ENCODE measurements around the gene SETBP1.

SETBP1 gene

DNA sequence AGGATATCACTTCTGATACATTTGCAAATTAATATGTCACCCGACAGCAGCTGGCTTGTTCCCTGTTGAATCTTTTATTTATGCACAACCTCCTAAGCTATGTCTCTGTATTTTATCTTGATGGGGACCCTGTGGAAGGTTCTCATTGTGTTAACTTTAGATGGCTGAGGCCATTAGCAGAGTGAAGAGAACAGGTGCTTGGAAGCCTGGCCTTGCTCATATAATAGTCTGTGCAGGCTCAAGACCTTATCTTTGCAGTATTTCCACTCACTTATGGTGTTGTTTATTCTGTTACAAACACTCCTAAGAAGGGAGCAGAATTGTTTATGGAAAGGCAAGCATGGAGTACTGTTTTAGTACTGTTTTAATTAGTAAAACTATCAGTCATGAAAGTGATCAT is 107.6 kb downstream of the SETBP1 start:
- Histone ChIP-seq H3K4me3 (ENCODE audit: low read length) (no peak overlapping the region), H3K27ac (ENCODE audit: low read length) (no peak overlapping the region), H3K36me3 (ENCODE audit: control insufficient read depth, low read depth, low read length) (no peaks in the 10 kb centered on the region), H3K9me3 (ENCODE audit: control insufficient read depth, low read depth, low read length) (no peaks in the 10 kb centered on the region), H3K9ac (ENCODE audit: low read length) (no peak overlapping the region), H3K27me3 (ENCODE audit: control insufficient read depth, insufficient read depth, low read length) (no peaks in the 10 kb centered on the region), H3K4me1 (ENCODE audit: control insufficient read depth, low read depth, low read length) (peaks cover 3% of the 10 kb centered on the region)

DNA sequence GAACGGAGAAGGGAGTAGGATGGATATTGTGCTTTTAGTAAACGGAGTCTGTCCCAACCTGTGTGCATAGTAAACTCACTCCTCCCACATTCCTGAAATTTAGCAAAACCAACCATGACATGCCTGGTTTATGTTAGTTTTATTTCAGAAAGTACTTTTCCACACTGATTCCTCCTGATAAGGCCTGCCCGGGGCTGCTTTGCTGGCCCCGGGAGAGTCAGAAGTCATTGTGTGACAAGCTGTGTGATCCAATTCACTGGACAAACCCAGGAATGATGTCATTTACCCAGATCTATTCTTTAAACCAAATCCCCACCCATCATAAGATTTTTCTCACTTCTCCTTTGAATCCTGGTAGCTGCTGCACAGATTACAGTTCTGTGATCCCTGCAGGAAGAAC is 109.0 kb downstream of the SETBP1 start:
- H3K9ac ChIP-seq (ENCODE audit: low read length), result no peak overlapping the region
- H3K4me1 ChIP-seq (ENCODE audit: control insufficient read depth, low read depth, low read length), result peaks cover 3% of the 10 kb centered on the region
- H3K27ac ChIP-seq (ENCODE audit: low read length), result no peak overlapping the region
- H3K36me3 ChIP-seq (ENCODE audit: control insufficient read depth, low read depth, low read length), result no peaks in the 10 kb centered on the region
- H3K27me3 ChIP-seq (ENCODE audit: control insufficient read depth, insufficient read depth, low read length), result no peaks in the 10 kb centered on the region
- H3K9me3 ChIP-seq (ENCODE audit: control insufficient read depth, low read depth, low read length), result no peaks in the 10 kb centered on the region
- no peak overlapping the region for H3K4me3 ChIP-seq (ENCODE audit: low read length)

DNA sequence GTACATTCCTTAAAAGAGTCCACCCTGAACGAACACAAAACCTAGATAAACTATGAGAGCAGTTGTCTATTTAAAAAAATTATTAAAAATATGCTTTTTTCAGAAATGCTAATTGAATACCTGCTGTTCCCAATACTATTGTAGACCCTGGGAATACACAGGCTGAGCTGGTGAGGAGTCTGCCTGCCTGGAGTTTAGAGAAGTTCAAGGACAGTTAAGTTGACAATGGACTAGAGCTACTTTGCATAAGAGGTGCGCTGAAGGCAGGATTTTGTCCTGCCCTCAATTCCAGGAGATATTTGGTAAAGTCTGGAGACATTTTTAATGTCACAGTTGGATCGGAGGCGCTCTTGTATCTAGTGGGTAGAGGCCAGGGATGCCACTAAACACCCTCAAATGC is 110.2 kb downstream of the SETBP1 start:
- H3K27me3 ChIP-seq (ENCODE audit: control insufficient read depth, insufficient read depth, low read length), result no peaks in the 10 kb centered on the region

DNA sequence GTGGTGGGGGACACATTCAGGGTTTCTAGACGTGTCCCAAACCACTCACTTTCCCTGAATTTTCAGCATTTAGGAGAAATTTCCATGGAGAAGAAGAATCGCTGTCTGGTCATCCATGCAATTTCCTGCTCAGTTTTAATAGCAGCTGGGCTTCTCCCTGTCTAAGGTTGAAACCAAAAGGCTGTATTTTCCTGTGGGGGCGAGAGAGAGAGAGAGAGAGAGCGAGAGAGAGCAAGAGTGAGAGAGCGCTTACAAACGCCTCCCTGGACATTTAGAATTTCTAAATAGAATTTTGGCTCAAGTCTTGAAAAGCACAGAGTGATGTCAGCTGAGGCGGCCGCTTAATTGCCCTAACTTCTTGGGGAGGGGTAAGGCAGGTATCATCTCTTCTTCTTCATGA is 110.8 kb downstream of the SETBP1 start:
- Histone ChIP-seq H3K4me1 (ENCODE audit: control insufficient read depth, low read depth, low read length) (peaks cover 3% of the 10 kb centered on the region), H3K27ac (ENCODE audit: low read length) (no peak overlapping the region), H3K4me3 (ENCODE audit: low read length) (no peak overlapping the region), H3K9me3 (ENCODE audit: control insufficient read depth, low read depth, low read length) (no peaks in the 10 kb centered on the region), H3K27me3 (ENCODE audit: control insufficient read depth, insufficient read depth, low read length) (no peaks in the 10 kb centered on the region), H3K9ac (ENCODE audit: low read length) (no peak overlapping the region), H3K36me3 (ENCODE audit: control insufficient read depth, low read depth, low read length) (no peaks in the 10 kb centered on the region)

More for the DNA sequence above, 110.2 kb downstream of the SETBP1 start:
- Histone ChIP-seq H3K4me3 (ENCODE audit: low read length) (no peak overlapping the region), H3K9me3 (ENCODE audit: control insufficient read depth, low read depth, low read length) (no peaks in the 10 kb centered on the region), H3K27ac (ENCODE audit: low read length) (no peak overlapping the region), H3K36me3 (ENCODE audit: control insufficient read depth, low read depth, low read length) (no peaks in the 10 kb centered on the region), H3K4me1 (ENCODE audit: control insufficient read depth, low read depth, low read length) (peaks cover 3% of the 10 kb centered on the region), H3K9ac (ENCODE audit: low read length) (no peak overlapping the region)

DNA sequence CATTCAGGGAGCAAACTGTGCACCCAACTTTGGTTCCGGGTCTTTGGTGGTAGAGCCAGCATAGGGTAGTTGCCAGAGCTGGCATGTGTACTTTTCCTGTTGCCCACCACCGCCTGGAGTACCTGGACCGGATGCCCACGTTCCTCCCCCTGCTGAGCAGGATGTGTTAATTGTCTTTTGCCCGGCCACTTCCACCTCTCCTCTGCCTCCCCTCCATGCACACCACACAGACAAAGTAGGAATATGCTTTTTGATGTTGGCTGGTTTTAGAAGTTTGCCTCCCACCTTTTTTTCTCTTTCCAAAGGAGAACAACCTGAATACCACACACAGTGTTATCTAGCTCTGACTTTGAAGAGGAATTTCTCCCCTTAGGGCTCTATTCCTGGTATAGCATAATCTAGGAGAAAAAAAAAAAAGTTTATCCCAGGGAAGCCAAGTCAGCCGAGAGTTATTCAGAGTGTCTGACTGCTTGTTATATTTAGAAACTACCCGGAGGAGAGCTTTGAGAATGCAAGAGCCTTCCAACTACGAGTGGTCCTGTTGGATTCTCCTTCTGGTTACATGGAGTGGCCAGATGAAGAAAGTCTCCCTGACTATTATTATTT is 111.9 kb downstream of the SETBP1 start:
- Histone ChIP-seq H3K27ac (ENCODE audit: low read length) (no peak overlapping the region), H3K4me3 (ENCODE audit: low read length) (no peak overlapping the region), H3K4me1 (ENCODE audit: control insufficient read depth, low read depth, low read length) (peaks cover 3% of the 10 kb centered on the region), H3K27me3 (ENCODE audit: control insufficient read depth, insufficient read depth, low read length) (no peaks in the 10 kb centered on the region), H3K36me3 (ENCODE audit: control insufficient read depth, low read depth, low read length) (no peaks in the 10 kb centered on the region), H3K9ac (ENCODE audit: low read length) (no peak overlapping the region), H3K9me3 (ENCODE audit: control insufficient read depth, low read depth, low read length) (no peaks in the 10 kb centered on the region)

DNA sequence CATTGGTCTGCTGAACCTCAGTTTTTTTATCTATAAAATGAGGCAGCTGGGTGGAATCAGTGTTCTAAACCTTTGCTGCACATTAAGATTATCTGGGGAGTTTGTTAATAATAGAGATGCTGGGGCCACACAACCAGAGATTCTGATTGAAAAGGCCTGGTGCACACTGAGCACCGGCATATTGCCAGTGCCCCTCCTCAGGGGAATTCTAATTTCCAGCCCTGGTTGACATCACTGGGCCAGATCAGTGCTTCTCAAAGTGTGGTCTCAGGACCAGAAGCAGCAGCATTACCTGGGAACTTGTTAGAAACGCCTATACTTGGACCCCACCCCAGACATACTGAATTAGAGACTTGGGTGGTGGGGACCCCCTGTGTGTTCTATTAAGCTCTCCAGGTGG is 112.5 kb downstream of the SETBP1 start:
- Histone ChIP-seq H3K4me3 (ENCODE audit: low read length) (no peak overlapping the region), H3K9me3 (ENCODE audit: control insufficient read depth, low read depth, low read length) (no peaks in the 10 kb centered on the region), H3K36me3 (ENCODE audit: control insufficient read depth, low read depth, low read length) (no peaks in the 10 kb centered on the region), H3K27me3 (ENCODE audit: control insufficient read depth, insufficient read depth, low read length) (no peaks in the 10 kb centered on the region), H3K4me1 (ENCODE audit: control insufficient read depth, low read depth, low read length) (peaks cover 3% of the 10 kb centered on the region), H3K27ac (ENCODE audit: low read length) (no peak overlapping the region), H3K9ac (ENCODE audit: low read length) (no peak overlapping the region)

DNA sequence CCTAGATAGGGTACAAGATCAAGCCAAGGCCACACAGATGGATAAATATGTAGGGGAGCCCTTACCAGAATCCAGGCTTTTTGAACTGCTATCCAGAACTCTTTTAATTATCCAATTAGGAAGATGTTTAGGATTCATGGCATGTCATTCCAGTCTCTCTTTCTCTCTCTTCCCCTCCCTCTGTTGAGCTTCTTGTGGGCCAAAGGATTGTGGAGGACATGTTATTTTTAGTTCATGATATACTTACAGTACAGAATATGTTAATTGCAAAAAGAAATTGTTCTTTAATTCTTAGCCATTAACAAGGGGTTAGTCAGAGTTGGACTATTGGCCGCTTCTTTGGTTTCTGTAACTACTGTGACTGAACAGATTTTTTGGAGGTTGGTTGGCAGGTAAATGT is 113.0 kb downstream of the SETBP1 start:
- H3K4me3 ChIP-seq (ENCODE audit: low read length), result no peak overlapping the region
- no peak overlapping the region for H3K27ac ChIP-seq (ENCODE audit: low read length)
- no peaks in the 10 kb centered on the region for H3K36me3 ChIP-seq (ENCODE audit: control insufficient read depth, low read depth, low read length)
- H3K9ac ChIP-seq (ENCODE audit: low read length), result no peak overlapping the region
- peaks cover 3% of the 10 kb centered on the region for H3K4me1 ChIP-seq (ENCODE audit: control insufficient read depth, low read depth, low read length)
- H3K9me3 ChIP-seq (ENCODE audit: control insufficient read depth, low read depth, low read length), result no peaks in the 10 kb centered on the region
- H3K27me3 ChIP-seq (ENCODE audit: control insufficient read depth, insufficient read depth, low read length), result no peaks in the 10 kb centered on the region

DNA sequence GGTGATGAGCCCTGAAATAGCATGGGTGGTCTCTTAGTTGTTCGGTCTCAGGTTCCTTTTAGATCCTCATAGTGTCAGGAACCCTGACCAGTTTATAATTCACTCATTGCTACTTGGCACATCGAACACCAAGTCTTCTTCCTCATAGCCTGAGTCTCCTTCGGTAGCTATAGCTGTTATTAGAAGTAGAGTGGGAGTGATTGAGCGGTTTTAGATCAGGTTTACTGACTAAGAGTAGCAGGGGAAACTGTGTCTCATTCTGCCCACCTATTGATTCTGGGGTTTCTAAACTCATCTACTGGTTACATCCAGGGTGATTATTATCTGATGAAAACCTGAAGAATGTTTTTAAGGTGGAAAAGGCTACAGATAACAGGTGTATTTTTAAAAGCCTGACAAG is 114.6 kb downstream of the SETBP1 start:
- H3K27ac ChIP-seq (ENCODE audit: low read length), result no peak overlapping the region
- H3K27me3 ChIP-seq (ENCODE audit: control insufficient read depth, insufficient read depth, low read length), result no peaks in the 10 kb centered on the region
- H3K9ac ChIP-seq (ENCODE audit: low read length), result no peak overlapping the region
- peaks cover 10% of the 10 kb centered on the region for H3K4me1 ChIP-seq (ENCODE audit: control insufficient read depth, low read depth, low read length)
- H3K9me3 ChIP-seq (ENCODE audit: control insufficient read depth, low read depth, low read length), result no peaks in the 10 kb centered on the region
- no peaks in the 10 kb centered on the region for H3K36me3 ChIP-seq (ENCODE audit: control insufficient read depth, low read depth, low read length)
- H3K4me3 ChIP-seq (ENCODE audit: low read length), result no peak overlapping the region

DNA sequence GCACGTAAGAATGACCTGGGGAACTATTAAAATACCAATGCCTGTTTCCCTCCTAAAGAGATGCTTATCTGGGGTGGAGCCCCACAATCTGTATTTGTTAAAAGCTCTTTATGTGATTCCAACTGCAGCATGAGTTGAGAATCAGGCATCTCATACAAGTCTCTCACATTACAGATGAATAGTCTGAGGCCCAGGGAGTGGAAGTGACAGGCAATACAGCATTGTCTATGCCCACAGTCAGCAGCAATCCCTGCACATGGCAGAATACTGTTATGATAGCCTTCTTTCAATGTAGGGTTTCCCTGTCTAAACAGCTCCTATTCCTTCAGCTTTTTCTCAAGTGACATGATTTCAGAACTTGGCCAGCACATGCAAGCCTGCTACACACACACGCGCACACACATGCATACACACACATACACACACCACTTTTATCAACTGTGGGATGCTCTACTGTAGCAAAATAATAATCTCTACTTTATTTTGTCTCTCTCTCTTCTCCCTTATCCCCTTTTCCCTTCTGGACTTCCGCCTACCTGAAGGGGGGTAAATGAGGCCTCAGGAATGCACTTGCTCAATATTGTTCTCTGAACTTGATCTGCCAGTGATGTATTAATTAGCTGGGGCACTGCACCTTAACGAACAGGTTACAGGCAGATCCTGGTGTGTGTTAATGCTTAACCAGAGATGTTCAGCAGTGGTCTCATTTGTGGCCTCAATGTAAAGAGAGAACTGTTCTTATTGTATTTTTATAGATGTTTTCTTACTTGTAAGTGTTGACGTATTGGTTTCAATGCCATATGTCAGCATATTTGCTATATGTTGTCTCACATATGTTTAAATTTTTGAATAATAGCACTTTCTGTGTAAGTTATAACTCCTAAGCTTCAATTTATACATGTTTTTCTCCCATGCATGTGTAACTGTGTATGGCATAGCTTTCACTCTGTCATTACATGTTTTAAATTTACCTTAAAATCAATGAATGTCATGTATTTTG is 116.0 kb downstream of the SETBP1 start:
- no peaks in the 10 kb centered on the region for H3K36me3 ChIP-seq (ENCODE audit: control insufficient read depth, low read depth, low read length)
- no peak overlapping the region for H3K4me3 ChIP-seq (ENCODE audit: low read length)
- peaks cover 10% of the 10 kb centered on the region for H3K4me1 ChIP-seq (ENCODE audit: control insufficient read depth, low read depth, low read length)
- no peaks in the 10 kb centered on the region for H3K27me3 ChIP-seq (ENCODE audit: control insufficient read depth, insufficient read depth, low read length)
- no peak overlapping the region for H3K9ac ChIP-seq (ENCODE audit: low read length)
- H3K27ac ChIP-seq (ENCODE audit: low read length), result no peak overlapping the region
- H3K9me3 ChIP-seq (ENCODE audit: control insufficient read depth, low read depth, low read length), result no peaks in the 10 kb centered on the region

DNA sequence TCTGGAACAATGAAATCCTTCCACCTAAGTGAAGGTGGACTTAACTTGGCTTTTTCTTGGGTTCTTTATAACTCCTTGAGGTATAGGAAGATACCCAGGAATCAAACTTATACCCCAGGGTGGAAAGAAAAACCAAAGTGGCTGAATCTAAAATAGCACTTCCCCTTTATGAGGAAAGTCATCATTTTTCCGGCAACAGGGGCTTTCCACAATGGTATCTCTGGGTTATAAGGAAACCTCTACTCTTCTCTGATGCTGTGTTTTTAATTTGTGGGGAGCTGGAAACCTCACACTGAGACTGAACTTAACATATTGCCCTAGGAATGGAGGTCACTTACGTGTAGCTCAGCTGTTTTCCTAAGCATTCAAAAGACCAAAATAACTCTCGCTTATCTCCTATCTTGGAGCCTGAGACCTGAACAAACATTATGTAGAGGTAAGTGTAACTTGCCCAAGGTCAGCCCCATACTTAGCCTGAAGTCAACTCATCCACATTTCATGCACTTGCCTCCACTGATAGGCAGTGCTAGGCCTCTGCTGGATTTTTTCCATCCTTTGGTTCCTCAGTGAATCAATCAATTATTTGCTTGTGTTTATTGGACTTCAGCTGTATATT is 117.9 kb downstream of the SETBP1 start:
- no peaks in the 10 kb centered on the region for H3K27me3 ChIP-seq (ENCODE audit: control insufficient read depth, insufficient read depth, low read length)
- peaks cover 16% of the 10 kb centered on the region for H3K4me1 ChIP-seq (ENCODE audit: control insufficient read depth, low read depth, low read length)
- H3K27ac ChIP-seq (ENCODE audit: low read length), result no peak overlapping the region
- no peaks in the 10 kb centered on the region for H3K9me3 ChIP-seq (ENCODE audit: control insufficient read depth, low read depth, low read length)
- H3K36me3 ChIP-seq (ENCODE audit: control insufficient read depth, low read depth, low read length), result no peaks in the 10 kb centered on the region
- H3K9ac ChIP-seq (ENCODE audit: low read length), result no peak overlapping the region
- H3K4me3 ChIP-seq (ENCODE audit: low read length), result no peak overlapping the region

DNA sequence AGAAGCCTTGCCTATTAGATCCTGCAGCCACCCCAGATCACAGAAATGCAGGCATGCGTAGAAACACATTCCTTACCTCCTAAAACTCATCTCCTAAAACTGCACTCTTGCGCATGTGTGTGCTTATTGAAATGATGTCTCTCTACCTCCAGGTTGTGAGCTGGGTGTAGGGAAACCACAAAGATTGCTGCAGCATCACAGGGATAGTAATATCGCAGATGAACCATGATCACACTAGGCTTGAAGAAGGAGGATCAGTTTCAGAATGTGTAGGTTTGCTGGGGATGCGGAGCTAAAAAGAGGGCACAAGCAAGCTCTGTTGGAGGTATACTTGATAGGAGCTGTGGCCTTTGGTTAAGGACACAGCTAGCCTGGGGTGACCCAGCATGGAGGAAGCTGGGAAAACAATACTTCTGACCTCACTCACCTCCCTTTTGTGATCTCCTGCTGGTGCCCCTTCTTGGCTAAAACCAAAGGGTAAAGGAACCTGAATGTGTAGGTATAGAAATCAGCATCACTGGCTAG is 118.8 kb downstream of the SETBP1 start:
- Histone ChIP-seq H3K36me3 (ENCODE audit: control insufficient read depth, low read depth, low read length) (no peaks in the 10 kb centered on the region), H3K27ac (ENCODE audit: low read length) (no peak overlapping the region), H3K27me3 (ENCODE audit: control insufficient read depth, insufficient read depth, low read length) (no peaks in the 10 kb centered on the region), H3K9me3 (ENCODE audit: control insufficient read depth, low read depth, low read length) (no peaks in the 10 kb centered on the region), H3K4me1 (ENCODE audit: control insufficient read depth, low read depth, low read length) (peaks cover 16% of the 10 kb centered on the region), H3K4me3 (ENCODE audit: low read length) (no peak overlapping the region), H3K9ac (ENCODE audit: low read length) (no peak overlapping the region)

All from iPS-18a (cell line).